ENCODE data around the gene GRIP2.

The GRIP2 gene

GRCh38 chr3:14546041-14546440 lies 5.9 kb upstream of the GRIP2 start:
- no peak for TF ChIP-seq SUZ12 (IDR thresholded peaks at IDR 0.05)
- no peak for TF ChIP-seq ARNT (IDR thresholded peaks at IDR 0.05)
- TF ChIP-seq FOXK2 (IDR thresholded peaks at IDR 0.05), result no peak
- TF ChIP-seq FOXA1 (IDR thresholded peaks at IDR 0.05), result no peak
- TF ChIP-seq FOXM1 (IDR thresholded peaks at IDR 0.05; ENCODE audit: borderline replicate concordance), result no peak
- no peak for TF ChIP-seq ELF4 (IDR thresholded peaks at IDR 0.05)
- TF ChIP-seq LEF1 (IDR thresholded peaks at IDR 0.05; ENCODE audit: borderline replicate concordance), result no peak
- no peak for TF ChIP-seq ZNF384 (IDR thresholded peaks at IDR 0.05)
- TF ChIP-seq CTBP1 (IDR thresholded peaks at IDR 0.05; ENCODE audit: borderline replicate concordance), result no peak
- no peak for TF ChIP-seq NFRKB (IDR thresholded peaks at IDR 0.05)
- TF ChIP-seq HDGF (IDR thresholded peaks at IDR 0.05; ENCODE audit: borderline replicate concordance), result no peak
- TF ChIP-seq SP1 (IDR thresholded peaks at IDR 0.05), result no peak
- no peak for TF ChIP-seq BHLHE40 (IDR thresholded peaks at IDR 0.05; ENCODE audit: borderline replicate concordance)
- no peak for TF ChIP-seq PKNOX1 (IDR thresholded peaks at IDR 0.05)
- no peak for TF ChIP-seq L3MBTL2 (conservative IDR thresholded peaks at IDR 0.05)
- ChIA-PET POLR2A (no interaction called here), CTCF (interaction anchor here (0.8 kb wide), 1 partner anchor 37 kb away, joined by 3 read pairs; no protein-coding TSS in a partner anchor)
- DNase-seq (ENCODE audit: extremely low spot score), result no peak

GRCh38 chr3:14545251-14545635 lies 5.1 kb upstream of the GRIP2 start:
- no peak for TF ChIP-seq LEF1 (IDR thresholded peaks at IDR 0.05; ENCODE audit: borderline replicate concordance)
- no peak for TF ChIP-seq FOXA1 (IDR thresholded peaks at IDR 0.05)
- no peak for TF ChIP-seq PKNOX1 (IDR thresholded peaks at IDR 0.05)
- TF ChIP-seq TARDBP (IDR thresholded peaks at IDR 0.05), result no peak
- TF ChIP-seq SP1 (IDR thresholded peaks at IDR 0.05), result no peak
- TF ChIP-seq ZNF384 (IDR thresholded peaks at IDR 0.05), result no peak
- TF ChIP-seq CTBP1 (IDR thresholded peaks at IDR 0.05; ENCODE audit: borderline replicate concordance), result no peak
- TF ChIP-seq ARNT (IDR thresholded peaks at IDR 0.05), result no peak
- no peak for TF ChIP-seq BHLHE40 (IDR thresholded peaks at IDR 0.05; ENCODE audit: borderline replicate concordance)
- no peak for TF ChIP-seq HDGF (IDR thresholded peaks at IDR 0.05; ENCODE audit: borderline replicate concordance)
- no peak for TF ChIP-seq NFRKB (IDR thresholded peaks at IDR 0.05)
- TF ChIP-seq L3MBTL2 (conservative IDR thresholded peaks at IDR 0.05), result no peak
- TF ChIP-seq FOXM1 (IDR thresholded peaks at IDR 0.05; ENCODE audit: borderline replicate concordance), result no peak
- TF ChIP-seq ELF4 (IDR thresholded peaks at IDR 0.05), result no peak
- no peak for TF ChIP-seq SUZ12 (IDR thresholded peaks at IDR 0.05)
- TF ChIP-seq FOXK2 (IDR thresholded peaks at IDR 0.05), result no peak
- ChIA-PET CTCF (no interaction called here), POLR2A (no interaction called here)
- DNase-seq (ENCODE audit: extremely low spot score), result no peak

GRCh38 chr3:14544282-14545250 lies 4.4 kb upstream of the GRIP2 start:
- TF ChIP-seq LEF1 (IDR thresholded peaks at IDR 0.05; ENCODE audit: borderline replicate concordance) (no peak), HDGF (IDR thresholded peaks at IDR 0.05; ENCODE audit: borderline replicate concordance) (no peak), ELF4 (IDR thresholded peaks at IDR 0.05) (no peak), L3MBTL2 (conservative IDR thresholded peaks at IDR 0.05) (no peak)
- ChIA-PET CTCF (interaction anchor here (1.2 kb wide), 1 partner anchor 7 kb away, joined by 3 read pairs; no protein-coding TSS in a partner anchor), POLR2A (no interaction called here)
- no peak for DNase-seq (ENCODE audit: extremely low spot score)

GRCh38 chr3:14543446-14543845 lies 3.3 kb upstream of the GRIP2 start:
- CTCF ChIA-PET, result interaction anchor here (1.2 to 2.0 kb wide), 2 partner anchors 9 to 34 kb away, joined by 3 to 6 read pairs; no protein-coding TSS in a partner anchor
- TF ChIP-seq SUZ12 (IDR thresholded peaks at IDR 0.05), result no peak
- no peak for TF ChIP-seq BHLHE40 (IDR thresholded peaks at IDR 0.05; ENCODE audit: borderline replicate concordance)
- TF ChIP-seq L3MBTL2 (conservative IDR thresholded peaks at IDR 0.05), result no peak
- no peak for TF ChIP-seq CTBP1 (IDR thresholded peaks at IDR 0.05; ENCODE audit: borderline replicate concordance)
- TF ChIP-seq PKNOX1 (IDR thresholded peaks at IDR 0.05), result no peak
- TF ChIP-seq ZNF384 (IDR thresholded peaks at IDR 0.05), result no peak
- TF ChIP-seq ELF4 (IDR thresholded peaks at IDR 0.05), result no peak
- TF ChIP-seq NFRKB (IDR thresholded peaks at IDR 0.05), result no peak
- no peak for TF ChIP-seq ARNT (IDR thresholded peaks at IDR 0.05)
- TF ChIP-seq HDGF (IDR thresholded peaks at IDR 0.05; ENCODE audit: borderline replicate concordance), result no peak
- TF ChIP-seq FOXA1 (IDR thresholded peaks at IDR 0.05), result no peak
- TF ChIP-seq FOXK2 (IDR thresholded peaks at IDR 0.05), result no peak
- no peak for TF ChIP-seq LEF1 (IDR thresholded peaks at IDR 0.05; ENCODE audit: borderline replicate concordance)
- no peak for TF ChIP-seq TARDBP (IDR thresholded peaks at IDR 0.05)
- no peak for TF ChIP-seq SP1 (IDR thresholded peaks at IDR 0.05)
- no peak for TF ChIP-seq FOXM1 (IDR thresholded peaks at IDR 0.05; ENCODE audit: borderline replicate concordance)
- POLR2A ChIA-PET, result no interaction called here
- DNase-seq (ENCODE audit: extremely low spot score), result no peak

GRCh38 chr3:14542656-14543055 lies 2.5 kb upstream of the GRIP2 start:
- no peak for DNase-seq (ENCODE audit: extremely low spot score)
- ChIA-PET CTCF (interaction anchor here (2.0 kb wide), 1 partner anchor 34 kb away, joined by 6 read pairs; no protein-coding TSS in a partner anchor), POLR2A (no interaction called here)
- TF ChIP-seq PKNOX1 (IDR thresholded peaks at IDR 0.05), result no peak
- TF ChIP-seq L3MBTL2 (conservative IDR thresholded peaks at IDR 0.05), result no peak
- no peak for TF ChIP-seq ZNF384 (IDR thresholded peaks at IDR 0.05)
